GM18868 (cell line): ENCODE data around the gene LBR.

Experiments used
- ATAC-seq: cut with Tn5 transposase; IDR thresholded peaks from one replicate; pipeline ENCODE4 v1.9.1; 2021; ENCODE audit warnings: mild to moderate bottlenecking, moderate library complexity; ENCODE audit not compliant: unreplicated experiment

The LBR gene

DNA sequence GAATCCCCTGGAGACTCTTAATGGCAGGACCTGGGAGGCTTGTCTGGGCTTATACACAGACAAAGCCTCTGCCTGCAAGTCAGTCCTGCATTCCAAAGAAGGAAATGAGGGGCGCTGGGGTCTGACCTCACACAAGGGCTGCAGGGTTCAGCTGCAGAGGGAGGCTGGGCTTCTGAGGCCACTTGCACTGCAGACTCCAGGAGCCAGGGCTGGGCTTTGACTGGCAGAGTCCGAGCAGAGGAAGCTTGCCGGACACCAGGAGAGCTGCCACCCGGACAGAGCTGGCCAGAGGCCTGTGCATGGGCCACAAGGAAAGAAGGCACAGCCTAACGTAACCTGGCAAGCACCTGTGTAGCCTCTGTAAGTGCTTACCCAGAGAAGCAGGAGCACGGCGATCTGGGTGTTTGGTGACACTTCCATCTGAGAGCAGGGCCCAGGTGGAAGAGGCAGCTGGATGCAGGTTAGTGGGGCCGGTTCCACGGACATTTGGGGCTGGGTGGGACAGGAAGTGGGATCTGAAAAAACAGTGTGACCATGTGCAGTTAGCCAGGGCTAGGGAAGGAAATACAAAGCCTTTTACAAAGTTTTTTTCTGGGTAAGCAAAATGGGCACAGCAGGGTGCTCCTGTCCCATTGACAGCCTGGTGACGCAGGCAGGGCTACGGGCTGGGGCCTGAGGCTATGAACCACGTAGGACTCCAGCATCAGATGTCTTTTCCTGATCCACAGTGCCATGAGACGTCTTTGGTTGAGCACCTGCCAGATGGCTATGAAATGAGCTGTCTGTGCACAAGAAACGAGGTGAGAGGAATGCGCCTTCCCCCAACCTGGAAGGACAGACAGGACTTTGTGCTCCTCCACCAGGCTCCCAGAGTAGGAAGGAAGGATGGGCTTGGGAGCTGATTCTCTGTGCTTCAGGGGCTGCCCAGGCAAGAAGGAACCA is 37.3 kb upstream of the LBR start:
- no peak for ATAC-seq

DNA sequence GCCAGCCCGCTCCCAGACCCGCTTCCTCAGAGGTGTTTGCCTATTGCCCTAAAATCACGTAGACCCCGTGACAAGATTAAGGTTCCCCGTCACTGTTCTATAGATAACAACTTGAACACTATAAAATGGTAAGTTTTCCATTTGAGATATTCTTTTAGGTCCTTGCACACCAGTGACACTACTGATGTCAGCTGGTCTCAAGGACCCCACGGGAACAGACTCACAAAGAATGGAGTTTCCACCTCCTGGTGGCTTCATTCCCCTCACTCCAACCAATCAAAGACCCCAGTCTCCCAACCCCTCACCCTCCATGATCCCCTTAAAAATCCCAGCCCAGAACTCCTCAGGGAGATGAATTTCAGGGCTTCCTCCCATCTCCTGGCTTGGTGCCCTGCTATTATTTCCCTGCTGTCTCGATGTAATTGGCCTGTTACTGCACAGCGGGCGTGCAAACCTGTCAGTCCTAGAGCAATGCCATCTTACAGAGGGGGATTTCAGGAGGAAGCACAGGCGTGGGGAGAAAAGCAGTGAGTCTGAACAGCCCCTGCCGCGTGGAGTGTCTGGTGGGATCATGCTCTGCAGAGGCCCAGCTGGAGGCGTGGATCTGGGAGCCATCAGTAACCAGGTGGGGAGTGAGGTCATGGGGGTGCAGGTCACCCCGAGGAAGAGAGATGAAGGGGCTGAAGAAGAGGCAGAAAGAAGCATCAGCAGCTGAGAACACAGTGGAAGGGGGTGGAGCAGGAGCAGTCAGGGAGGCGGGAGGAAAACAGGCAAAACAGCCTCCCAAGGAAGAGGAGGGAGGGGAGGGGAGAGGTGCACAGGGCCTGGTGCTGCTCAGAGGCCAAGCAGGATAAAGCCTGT is 35.1 kb upstream of the LBR start:
- ATAC-seq = no peak

DNA sequence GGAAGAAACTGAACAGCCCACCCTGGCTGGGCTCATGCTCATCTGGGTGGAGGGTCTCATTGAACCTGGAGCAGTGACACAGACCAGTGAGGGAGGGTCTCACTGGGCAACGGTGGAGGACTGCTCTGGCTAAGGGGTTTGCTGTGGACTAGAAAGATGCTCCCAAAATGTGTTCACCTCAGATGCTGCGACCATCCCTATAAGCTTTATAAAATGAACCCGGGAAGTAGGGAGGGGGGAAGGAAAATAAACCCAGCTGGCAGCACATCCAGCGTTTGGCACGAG is 34.5 kb upstream of the LBR start:
- no peak for ATAC-seq

DNA sequence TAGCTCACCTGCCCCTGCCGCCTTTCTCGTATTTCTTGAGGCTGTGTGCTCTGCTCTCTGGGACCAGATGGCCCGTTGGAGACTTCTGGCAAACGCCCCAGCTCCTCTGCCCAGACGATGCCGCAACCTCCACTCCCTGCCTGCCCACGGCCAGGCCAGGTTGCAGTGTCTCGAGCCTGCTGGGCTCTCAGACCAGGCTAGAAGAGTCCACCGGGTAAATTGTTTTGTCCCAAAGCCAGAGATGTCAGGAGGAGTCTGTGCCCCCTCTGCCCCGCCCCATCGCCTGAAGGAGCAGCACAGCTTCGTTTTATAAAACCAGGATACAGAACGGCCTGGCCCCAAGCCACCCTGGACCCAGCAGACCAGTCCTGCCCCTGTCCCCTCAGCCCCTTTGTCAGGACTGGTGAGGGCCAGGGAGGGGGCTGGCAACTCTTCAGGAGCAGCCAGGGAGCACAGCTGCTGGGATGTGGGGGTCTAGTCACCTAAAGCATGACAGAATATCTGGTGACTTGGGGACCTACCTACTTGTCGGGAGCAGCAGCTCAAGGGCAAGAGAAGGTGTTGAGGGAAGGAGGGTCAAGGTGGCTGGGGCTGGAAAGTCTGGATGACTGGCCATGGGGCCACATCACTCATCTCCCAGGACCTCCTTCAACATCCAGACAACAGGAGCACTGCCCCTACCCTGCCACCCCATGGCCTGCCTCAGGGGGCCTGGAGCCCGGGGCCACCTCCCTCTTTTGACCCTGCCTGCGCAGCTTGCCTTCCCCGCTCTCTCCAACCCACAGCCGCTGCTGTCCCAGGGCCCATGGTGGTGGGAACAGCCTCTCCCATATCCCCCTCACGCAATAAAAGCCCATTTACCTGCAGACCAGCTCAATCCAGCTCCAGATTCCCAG is 33.9 kb upstream of the LBR start:
- no peak for ATAC-seq

DNA sequence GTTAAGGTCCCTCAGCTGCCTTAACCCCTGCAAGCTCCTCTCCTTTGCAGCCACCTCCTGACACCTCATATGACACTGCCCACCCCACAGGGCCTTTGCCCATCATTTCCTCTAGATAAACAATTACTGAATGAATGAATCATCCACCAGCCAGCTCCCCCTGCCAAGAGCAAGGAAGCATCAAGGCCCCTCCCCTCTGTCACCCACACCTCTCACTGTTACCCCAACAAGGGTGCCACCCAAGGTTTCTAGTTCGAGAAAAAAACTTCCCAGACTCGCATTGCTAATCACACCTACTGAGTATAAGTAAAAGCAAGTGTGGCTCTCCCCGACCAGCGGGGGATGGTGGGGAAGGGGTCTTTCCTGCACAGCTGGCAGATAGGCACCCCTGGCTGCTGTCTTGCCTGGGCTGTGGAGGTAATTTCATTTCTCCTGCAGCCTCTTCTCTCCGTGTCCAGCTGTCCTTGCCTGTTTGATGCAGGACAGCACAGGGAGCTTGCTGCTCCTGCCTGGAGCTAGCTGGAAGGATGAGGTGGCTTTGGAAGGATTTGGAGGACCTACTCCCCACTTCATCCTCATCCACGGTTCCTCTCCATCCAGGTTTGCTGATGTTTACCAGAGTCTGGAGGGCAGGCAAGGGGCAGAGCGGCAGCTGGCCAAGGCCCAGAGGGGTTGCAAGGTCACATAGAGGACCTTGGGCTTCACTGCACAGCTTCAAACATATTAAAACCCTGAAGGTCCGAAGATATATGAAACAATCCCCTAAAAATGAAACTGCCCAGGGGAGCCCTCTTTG is 33.1 kb upstream of the LBR start:
- no peak for ATAC-seq

DNA sequence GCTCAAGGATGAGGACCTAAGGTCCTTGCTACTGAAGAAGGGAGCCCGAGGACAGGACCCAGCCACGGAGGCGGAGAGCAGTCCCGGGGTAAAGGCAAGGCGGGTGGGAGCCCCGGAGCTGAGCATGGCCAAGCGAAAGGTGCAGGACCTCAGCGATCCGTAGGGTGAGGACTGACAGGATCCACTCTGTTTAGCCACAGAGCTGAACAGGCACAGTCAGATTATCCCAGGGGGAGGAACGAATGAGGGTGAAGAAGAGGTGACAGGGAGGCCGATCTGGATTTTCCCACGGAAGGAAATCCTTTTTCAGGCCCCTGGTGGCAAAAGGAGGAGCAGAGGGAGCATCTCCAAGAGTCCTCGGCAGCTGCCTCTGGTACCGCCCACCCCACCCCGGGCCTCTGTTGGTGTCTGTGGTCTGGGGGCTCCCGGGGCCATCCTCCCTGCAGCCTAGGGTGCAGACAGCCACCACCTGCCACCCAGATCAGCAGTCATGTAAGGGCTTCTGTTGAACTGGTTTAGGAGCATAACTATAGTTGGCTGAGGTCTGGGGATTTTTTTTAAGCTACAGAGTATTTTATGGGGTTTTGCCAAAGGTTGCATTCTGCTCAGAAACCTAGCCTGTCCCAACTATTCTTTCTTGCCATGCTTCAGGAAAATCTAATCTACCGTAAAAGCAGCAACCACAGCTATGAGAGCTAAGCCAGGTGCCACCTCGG is 32.3 kb upstream of the LBR start:
- ATAC-seq = no peak

DNA sequence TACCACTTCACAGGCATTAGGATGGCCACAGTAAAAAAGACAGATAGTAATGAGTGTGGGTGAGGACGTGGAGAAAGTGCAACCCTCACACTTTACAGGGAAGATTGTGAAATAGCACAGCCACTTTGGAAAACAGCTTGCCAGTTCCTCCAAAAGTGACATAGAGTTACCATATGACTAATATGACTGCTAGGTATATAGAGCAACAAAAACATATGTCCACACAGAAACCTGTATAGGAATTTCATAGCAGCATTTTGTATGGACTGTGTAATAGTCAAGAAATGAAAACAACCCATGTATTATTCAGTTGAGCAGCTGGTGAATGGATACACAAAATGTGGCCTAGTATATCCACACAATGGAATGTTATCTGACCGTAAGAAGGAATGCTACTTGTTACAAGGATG is 30.4 kb upstream of the LBR start:
- ATAC-seq = no peak

DNA sequence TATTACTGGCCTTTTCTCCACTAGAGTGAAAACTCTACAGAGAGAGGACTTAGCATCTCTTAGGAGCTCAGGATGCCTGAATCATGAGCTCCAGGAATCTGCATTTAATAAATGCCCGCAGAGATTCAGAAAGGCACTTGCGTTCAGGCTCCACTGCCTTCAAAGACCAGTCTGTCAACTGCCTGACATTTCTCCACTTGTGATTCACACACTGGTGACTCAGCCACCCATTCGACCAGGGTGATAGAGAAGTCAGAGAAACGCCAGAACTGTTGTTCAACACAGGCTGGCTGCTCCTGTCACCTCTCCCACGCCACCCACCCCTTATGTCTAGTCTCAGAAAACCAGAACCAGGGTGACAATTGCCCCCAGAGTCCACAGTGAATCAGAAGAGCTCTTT is 26.9 kb upstream of the LBR start:
- ATAC-seq = peak; percentile 68

DNA sequence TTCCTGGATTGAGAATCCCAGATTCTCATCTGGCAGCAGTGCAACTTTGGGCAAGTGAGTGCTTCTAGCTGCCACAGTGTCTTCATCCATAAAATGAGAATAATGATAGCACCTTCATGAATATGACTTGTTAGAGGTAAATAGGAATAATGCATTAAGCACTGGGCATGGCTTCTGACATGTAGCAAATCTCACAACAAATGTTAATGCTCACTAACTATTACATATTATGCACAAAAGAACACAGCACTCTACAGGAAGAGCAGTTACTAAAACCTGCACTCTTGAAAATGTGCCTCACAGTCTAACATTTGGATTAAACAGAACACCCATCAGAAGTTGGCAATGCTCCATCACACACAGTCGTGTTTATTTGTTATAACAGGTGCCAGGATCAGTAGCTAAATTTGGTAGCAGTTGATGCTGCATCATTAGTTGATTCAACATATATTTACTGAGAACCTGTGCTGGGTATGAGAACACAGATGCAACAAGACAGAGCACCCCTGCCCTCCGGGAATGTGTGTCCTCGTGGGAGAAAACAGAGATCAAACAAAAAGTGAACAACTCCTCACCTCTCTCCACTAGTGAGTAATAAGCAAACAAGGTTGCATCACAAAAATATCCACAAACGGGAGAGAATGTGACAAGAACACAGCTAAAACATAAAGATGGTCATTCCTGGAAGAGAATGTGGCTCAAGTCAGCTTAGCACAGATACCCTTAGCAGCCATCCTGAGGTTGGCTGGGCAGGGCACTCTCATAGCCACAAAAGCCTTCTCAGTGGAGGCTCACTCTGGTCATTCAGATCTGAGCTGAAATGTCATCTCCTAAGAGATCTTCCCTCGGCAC is 26.2 kb upstream of the LBR start:
- ATAC-seq = no peak

DNA sequence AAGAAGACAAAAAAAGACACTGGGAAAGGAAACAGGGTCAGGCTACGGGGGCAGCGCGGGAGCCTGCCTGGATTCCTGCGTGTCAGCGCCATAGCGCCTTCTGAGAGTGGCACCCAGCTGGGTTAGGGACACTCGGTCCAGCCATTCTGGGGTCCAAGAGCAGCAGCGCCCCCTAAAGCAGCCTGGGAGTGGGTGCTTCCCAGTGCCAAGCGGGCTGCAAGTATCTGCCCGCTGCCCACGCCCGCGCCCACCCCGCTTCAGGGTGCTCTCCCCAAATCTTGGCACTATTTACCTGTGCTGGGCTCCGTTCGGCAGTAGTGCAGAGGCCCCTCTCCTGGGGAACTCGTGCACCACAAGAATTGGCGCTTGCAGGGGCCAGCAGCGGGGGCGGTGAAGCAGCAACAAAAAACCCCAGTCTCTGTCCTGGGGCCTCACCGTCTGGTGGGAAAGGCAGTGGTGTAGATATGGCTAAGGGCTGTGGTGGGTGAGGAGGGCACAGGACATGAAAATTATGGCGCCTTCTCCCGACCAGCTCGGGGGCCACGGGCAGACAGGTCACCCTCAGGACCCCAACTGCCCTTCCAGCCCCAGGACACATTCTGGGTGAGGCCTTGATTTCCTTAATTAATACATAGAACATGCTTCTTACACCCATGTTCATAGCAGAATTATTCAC is 24.1 kb upstream of the LBR start:
- ATAC-seq = no peak

DNA sequence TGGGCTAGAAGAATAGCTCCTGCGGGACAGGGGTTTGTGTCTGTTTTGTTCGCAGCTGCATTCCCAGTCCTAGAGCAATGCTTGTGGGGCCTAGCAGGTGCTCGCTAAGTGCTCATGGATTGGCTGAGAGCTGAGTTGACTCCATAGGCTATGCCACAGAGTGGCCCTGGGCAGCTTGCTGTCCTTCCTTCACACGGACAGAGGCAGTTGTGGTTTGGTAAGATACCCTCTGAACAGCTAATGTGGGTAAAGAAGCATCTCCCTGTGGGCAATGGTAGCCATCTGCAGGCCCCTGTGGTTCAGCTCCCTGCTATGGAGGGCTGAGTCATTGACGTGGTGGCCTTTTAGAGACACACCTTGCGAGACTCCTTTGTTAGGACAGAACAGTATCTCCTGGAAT is 23.5 kb upstream of the LBR start:
- no peak for ATAC-seq

DNA sequence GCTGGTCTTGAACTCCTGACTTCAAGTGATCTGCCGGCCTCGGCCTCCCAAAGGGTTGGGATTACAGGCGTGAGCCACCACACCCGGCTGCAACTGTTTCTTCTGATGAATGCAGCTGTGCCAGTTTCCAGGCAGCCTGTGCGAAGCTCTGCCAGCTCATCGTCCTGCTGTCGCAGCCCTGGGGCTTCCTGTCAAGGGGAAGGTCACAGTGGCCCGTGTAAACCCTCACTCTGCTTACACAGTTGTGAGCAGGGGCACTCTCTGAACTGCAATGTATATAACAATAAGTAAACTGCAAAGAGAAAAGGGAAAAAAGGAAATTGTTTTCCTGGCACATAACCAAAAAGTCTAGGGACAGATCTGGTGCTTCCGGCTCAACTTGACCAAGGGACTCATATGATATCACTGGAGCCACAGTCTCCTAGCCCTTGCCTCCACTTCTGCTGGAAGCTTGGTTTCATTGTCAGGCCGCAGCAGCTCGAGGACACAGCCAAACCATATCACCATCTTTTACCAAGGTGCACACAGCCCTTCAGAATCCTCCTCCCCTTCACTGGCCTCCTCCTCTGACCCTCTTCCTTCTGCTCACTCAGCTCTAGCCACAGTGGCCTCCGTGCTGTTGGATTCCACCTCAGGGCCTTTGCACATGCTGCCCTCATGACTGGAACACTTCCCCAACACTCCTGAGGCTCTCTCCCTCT is 22.8 kb upstream of the LBR start:
- ATAC-seq = no peak

DNA sequence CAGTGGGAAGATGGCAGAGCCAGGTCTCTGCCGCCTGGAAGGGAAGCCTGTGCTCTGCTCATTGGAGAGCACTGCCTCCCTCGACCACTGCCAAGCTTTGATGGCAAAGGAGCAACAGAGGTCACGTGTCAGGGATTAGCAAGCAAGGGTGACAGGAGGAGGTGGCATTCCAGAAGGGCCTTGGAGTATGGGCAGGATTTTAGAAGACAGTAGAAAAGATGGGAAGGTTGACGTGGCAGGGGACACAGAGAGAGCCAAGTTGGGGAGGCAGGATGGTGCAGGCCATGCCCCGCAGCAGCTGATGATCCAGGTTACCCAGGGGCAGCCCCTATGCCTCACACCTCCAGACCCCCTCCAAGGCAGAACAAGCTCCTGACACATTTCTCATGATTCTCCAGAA is 21.9 kb upstream of the LBR start:
- no peak for ATAC-seq

DNA sequence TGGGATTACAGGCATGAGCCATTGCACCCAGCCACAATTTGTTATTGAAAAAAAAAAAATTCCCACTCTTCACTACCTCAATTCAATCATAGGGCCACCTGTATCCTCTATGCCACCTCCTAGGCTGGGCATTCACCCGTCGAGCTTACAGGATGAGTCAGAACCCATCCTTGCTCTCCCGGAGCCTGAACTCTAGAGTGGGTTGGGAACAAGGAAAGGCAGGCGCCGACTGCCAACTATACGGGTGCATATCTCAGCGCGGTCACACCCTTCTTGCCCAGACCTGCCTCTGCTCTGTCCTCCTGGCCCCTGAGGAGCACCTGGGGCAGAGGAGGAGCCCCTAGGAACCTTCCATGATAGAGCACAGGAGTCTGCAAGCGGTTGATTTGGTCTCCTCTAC is 21.4 kb upstream of the LBR start:
- no peak for ATAC-seq

DNA sequence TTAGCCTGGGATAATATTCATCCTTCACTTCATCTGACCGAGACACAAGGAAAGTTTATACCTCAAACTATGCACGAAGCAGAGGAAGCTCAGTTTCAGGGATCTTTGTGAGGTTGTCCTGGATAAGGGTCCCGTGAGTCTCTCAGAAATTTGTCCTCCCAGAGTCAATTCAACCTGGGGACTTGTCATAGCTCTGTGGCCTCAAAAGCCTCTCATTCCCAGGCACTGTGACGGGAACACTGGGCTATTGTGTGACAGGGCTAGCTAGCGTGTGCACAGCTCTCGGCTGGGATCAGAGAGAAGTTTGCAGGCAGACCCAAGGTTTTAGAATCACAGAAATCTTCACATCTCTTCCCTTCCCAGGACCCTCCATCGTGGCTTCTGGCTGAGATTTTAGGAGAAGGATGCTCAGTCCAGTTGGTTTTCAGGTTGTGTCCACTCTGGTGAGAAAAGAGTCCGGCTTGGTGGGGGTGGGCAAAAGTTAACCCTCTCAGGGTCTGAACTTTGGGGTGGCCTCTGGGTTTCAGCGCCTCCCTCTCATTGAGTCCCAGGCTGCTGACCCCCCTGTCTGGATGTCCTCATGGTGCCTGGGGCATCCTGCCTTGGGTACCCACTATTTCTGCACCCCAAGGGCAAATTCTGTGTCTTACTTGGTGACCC is 20.4 kb upstream of the LBR start:
- ATAC-seq = no peak

DNA sequence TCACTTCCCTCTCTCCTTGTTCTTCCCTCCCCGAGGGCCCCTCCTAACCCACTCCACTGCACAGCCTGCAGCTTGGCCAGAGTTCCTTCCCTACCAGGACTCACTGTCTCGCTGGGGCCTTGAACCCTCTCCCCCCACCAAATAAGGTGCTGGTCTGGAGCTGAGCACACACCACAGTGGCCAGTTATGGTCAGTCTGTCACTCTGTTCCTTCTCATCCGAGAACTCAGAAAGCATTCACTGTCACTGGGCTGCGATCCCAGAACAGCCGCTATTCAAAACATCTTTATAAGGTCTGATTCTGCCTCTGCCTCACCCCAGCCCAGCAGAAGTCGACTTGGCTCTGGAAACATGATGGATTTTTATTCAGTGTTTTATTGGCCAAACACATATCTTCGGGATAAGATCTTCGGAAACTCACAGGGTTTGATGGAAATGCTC is 19.8 kb upstream of the LBR start:
- ATAC-seq = no peak

DNA sequence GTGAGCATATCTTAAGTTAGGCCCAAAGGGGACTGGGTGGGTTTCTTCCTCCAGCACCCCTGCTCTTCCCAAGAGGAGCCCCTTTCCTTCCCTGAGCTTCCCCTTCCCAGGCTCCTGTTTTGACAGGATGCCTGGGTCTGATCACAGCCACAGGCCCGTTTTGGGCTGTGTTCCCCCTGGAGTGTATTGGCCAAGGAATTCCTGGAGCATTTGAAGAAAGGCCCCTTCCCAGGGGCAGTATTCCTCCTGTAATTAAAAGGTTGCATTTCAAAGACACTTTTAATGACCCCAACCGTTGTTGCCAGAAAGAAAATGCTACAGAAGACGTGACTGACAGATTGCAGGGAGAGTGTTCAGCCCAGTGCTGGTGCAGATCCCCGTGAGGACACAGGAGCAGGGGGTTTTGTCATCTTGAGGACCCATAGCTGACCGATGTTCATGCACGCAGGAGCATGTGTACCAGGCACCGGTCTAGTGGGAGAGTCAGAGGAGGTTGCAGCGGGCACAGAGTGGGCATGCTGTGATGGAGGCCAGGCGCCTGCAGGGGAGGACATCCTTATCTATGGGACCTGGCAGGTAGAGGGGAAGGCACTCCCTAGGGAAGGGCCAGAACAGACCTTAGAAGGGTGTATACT is 19.3 kb upstream of the LBR start:
- ATAC-seq = no peak
